Measurements from ENCODE around the gene WWOX.

DNA sequence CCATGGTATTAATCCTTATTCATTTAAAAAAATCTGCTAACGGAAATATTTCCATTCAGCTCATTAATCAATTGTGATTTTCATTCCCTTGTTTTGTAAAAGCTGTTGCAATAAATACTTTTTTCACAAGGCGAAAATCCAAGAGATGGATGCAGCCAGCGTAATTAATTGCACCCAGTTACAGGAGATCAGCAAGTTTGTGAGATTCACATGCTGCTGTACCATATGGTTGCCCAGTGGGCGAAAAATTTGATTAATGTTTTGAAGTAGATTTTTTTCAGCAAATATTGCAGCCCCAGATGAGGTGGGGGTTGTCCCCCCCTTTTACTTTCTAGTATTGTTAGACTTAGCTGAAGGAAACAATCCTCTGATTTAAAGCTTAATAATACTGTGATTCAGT lies 186.6 kb downstream of the WWOX start:
- TF ChIP-seq POLR2A (IDR thresholded peaks at IDR 0.05; ENCODE audit: low read length) = no peak
- TF ChIP-seq GATA1 (IDR thresholded peaks at IDR 0.05; ENCODE audit: low read depth, low read length) = no peak
